NOMO-1 treated with DMSO at 0.1 percent for 48 hours (cell line): ENCODE results near the gene MX1.

ENCODE experiments used
- DNase-seq: peaks from one replicate; lab custom pipeline; 2025; ENCODE audit not compliant: unreplicated experiment; lab: John Stamatoyannopoulos, UW

Gene MX1

GRCh38 chr21:41431788-41432548 is 5.9 kb downstream of the MX1 start:
- DNase-seq, result no peak

GRCh38 chr21:41432562-41433460 is 6.8 kb downstream of the MX1 start:
- no peak for DNase-seq

GRCh38 chr21:41433566-41433965 is 7.5 kb downstream of the MX1 start:
- no peak for DNase-seq

GRCh38 chr21:41435706-41436105 is 9.7 kb downstream of the MX1 start:
- no peak for DNase-seq

- DNase-seq, result no peak
Measured at GRCh38 chr21:41437729-41438128, 11.7 kb downstream of the MX1 start.

GRCh38 chr21:41438425-41439113 is 12.5 kb downstream of the MX1 start:
- DNase-seq, result no peak

GRCh38 chr21:41439248-41439647 is 13.2 kb downstream of the MX1 start:
- no peak for DNase-seq

- DNase-seq, result no peak
Measured at GRCh38 chr21:41441546-41441945, 15.5 kb downstream of the MX1 start.

- no peak for DNase-seq
Measured at GRCh38 chr21:41442481-41443186, 16.6 kb downstream of the MX1 start.

- DNase-seq, result no peak
Measured at GRCh38 chr21:41443562-41443961, 17.5 kb downstream of the MX1 start.

- DNase-seq, result no peak
Measured at GRCh38 chr21:41444703-41445464, 18.8 kb downstream of the MX1 start.

GRCh38 chr21:41445465-41445862 is 19.4 kb downstream of the MX1 start:
- DNase-seq, result no peak

GRCh38 chr21:41446586-41446985 is 20.5 kb downstream of the MX1 start:
- DNase-seq, result no peak

- DNase-seq, result no peak
Measured at GRCh38 chr21:41447356-41447755, 21.3 kb downstream of the MX1 start.

- DNase-seq, result no peak
Measured at GRCh38 chr21:41449613-41450012, 23.6 kb downstream of the MX1 start.

- no peak for DNase-seq
Measured at GRCh38 chr21:41451753-41452676, 26.0 kb downstream of the MX1 start.

- no peak for DNase-seq
Measured at GRCh38 chr21:41453198-41453597, 27.2 kb downstream of the MX1 start.

- no peak for DNase-seq
Measured at GRCh38 chr21:41453761-41454160, 27.7 kb downstream of the MX1 start.

GRCh38 chr21:41458121-41458520 is 32.1 kb downstream of the MX1 start:
- no peak for DNase-seq
